ENCODE data around the gene ZNF747.
"Not testable (repeated sequence)": the region's sequence is repeated elsewhere in the genome, so short reads cannot be mapped to it uniquely, and the experiment has no call there.

The ZNF747 gene

GRCh38 chr16:30557707-30557956 lies 23.0 kb upstream of the ZNF747 start:
- no peak for DNase-seq

- DNase-seq = no peak
Measured at GRCh38 chr16:30556125-30556473, 21.4 kb upstream of the ZNF747 start.

GRCh38 chr16:30555315-30556124 lies 20.9 kb upstream of the ZNF747 start:
- DNase-seq = no peak

- no peak for DNase-seq
Measured at GRCh38 chr16:30554557-30555314, 20.1 kb upstream of the ZNF747 start.

GRCh38 chr16:30553393-30553899 lies 18.8 kb upstream of the ZNF747 start:
- DNase-seq = no peak

GRCh38 chr16:30552956-30553355 lies 18.3 kb upstream of the ZNF747 start:
- DNase-seq = no peak

GRCh38 chr16:30551781-30552180 lies 17.1 kb upstream of the ZNF747 start:
- peak; percentile 69 for DNase-seq

GRCh38 chr16:30548416-30549253 lies 14.0 kb upstream of the ZNF747 start:
- DNase-seq = no peak

- DNase-seq = no peak
Measured at GRCh38 chr16:30546115-30546514, 11.5 kb upstream of the ZNF747 start.

GRCh38 chr16:30543067-30543466 lies 8.4 kb upstream of the ZNF747 start:
- DNase-seq = no peak

- DNase-seq = no peak
Measured at GRCh38 chr16:30541502-30542329, 7.1 kb upstream of the ZNF747 start.

GRCh38 chr16:30540916-30541464 lies 6.3 kb upstream of the ZNF747 start:
- DNase-seq = not testable (repeated sequence)

GRCh38 chr16:30539986-30540526 lies 5.4 kb upstream of the ZNF747 start:
- DNase-seq = not testable (repeated sequence)

GRCh38 chr16:30539000-30539964 lies 4.6 kb upstream of the ZNF747 start:
- DNase-seq = no peak

- not testable (repeated sequence) for DNase-seq
Measured at GRCh38 chr16:30536391-30537024, 1.9 kb upstream of the ZNF747 start.

- peak; percentile 66 for DNase-seq
Measured at GRCh38 chr16:30535777-30536190, 1.1 kb upstream of the ZNF747 start.

GRCh38 chr16:30535106-30535776 lies 583 bp upstream of the ZNF747 start:
- DNase-seq = peak; percentile 32

GRCh38 chr16:30533748-30534367 lies 800 bp downstream of the ZNF747 start:
- no peak for DNase-seq

- DNase-seq = no peak
Measured at GRCh38 chr16:30533146-30533522, 1.5 kb downstream of the ZNF747 start.

Measured in CD4-positive, alpha-beta T cell treated with Interleukin-15 for 1 hour (primary cell).